GM18870 (cell line): ENCODE measurements around the gene TCF12.

Source experiments
- ATAC-seq: cut with Tn5 transposase; IDR thresholded peaks from one replicate; pipeline ENCODE4 v1.9.1; 2021; ENCODE audit warnings: moderate library complexity; ENCODE audit not compliant: unreplicated experiment

Gene TCF12

DNA sequence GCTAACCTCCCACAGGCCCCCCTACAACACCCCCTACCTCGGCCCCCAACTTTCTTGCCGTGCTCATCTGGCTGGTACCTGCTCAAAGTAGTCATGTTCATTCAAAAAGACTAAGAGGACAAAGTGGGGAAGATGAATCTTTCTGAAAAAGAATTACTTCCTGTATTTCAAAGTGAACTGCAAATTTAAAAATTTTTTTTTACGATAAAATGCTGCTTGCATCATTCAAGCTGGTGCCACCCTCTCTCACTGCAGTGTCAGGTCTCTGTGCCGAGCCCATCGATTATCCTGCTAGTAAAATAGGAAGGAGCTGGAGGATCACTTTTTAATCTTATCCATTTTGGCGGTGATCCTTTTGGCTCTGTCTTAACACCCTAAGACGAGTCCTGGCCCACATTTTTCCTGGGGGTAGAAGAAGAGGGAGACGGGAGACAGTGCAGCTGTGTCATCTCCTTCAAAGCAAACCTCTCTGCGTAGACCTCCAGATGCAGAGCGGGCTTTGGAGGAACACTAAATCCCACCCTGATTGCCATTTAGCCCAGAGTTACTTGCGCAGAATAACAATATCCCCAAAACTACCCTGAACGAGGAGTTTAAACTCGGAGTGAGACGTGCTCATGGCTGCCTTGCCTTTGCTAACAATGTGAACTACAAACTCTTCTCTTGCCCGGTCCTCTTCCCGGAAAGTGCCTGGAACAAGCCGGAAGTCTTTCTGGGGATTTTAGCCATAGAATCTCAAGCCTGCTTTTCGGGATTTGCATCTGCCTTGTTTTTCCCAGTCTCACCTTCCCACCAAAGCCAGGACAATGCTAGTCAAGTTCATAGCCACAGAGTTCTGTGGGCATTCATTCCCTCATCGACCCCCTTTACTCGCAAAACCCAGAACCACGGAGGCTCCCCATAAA is 391.7 kb downstream of the TCF12 start:
- no peak for ATAC-seq

DNA sequence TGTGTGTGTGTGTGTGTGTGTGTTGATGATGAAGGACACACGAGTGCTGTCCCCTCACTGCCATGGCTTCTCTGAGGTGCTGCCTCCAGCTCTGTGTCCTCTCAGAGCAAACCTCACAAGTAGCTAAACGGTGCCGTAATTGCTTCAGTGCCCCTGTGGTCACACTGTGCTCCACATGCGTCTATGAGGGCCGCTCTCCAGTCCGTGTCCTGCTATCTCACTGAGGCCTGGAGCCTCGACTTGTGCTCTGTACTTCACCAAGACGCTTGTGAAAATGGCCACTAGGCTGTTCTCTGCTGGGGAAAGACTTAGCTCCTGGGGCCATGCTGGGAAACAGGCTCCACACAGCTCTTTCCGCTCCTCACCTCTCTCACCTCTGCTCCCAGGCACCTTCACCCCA is 392.4 kb downstream of the TCF12 start:
- ATAC-seq: no peak

DNA sequence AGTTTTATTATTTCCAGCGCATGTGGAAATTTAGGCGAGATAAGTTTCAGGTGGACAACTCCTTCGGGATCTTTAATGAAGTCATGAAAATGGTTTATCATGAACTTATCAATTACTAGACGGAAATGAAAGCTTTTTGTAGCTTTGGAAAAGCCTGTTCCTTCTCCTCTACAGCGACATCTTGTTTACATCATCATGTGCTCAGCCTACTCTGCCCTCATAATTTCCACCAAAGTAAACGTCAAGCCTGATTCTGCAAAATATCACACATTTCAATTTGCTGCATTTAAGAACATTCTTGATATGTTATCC is 393.5 kb downstream of the TCF12 start:
- ATAC-seq: no peak

DNA sequence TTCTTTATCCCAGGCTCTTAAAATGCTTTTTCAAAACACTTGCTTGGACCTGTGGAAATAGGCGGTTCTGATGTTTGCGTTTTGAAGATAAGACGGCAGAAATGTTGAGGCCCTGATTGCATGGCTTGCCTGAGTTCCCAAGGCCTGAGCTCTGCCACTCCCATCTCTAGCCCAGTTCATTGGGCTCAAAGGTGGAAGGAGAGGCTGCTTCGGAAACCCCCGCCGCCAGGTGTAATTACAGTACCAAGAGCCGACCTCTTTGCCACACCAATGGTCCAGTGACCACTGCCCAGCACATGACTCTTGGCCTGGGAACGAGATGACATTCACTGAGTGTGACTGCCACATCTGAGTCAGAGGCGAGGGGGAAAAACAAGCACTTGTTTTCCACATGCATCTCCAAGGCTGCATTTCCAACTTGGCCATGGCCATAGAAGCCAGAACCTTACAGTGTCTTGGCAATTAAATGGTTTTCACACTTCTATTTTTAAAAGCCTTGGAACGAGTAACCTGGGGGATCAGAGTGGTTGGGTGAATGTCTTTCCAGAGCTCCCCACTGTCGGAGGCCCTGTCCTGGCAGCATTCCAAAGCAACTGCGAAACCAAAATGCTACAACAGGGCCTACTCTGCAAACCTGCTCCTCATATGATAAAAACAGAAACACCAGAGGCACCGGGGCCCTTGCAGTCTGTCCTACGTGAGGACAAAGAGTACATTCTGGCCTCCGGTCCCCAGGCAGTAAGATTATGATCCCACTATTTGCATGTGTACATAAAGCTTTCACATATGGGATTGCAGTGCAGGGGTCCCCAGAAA is 394.1 kb downstream of the TCF12 start:
- ATAC-seq: no peak

DNA sequence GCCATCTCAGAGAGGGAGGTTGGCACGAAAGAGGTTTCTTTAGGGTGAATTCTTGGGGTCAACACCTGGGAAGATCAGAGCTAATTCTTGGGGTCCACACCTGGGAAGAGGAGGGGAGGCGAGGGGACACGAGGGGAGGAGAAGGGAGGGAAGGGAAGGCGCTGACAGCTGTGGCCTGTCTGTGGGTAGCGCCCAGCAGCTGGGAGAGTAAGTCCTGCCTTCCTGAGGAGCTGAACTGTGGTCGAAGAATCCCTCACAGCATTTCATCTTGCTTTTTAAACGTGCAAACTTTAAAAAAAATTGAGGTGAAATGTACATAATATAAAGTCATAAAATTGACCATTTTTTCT is 394.7 kb downstream of the TCF12 start:
- no peak for ATAC-seq

DNA sequence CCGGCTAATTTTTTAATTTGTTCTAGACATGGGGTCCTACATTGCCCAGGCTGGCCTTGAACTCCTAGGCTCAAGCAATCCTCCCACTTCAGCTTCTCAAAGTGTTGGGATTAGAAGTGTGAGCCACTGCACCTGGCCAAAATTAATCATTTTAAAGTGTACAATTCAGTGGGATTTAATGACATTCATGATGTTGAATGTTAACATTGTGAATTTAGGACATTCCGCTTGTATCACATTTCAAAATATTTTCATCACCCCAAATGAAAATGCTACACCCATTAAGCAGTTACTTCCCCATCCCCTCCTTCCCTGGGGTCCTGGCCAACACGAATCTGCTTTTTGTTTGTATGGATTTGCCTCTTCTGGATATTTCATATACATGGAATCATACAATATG is 395.8 kb downstream of the TCF12 start:
- no peak for ATAC-seq

DNA sequence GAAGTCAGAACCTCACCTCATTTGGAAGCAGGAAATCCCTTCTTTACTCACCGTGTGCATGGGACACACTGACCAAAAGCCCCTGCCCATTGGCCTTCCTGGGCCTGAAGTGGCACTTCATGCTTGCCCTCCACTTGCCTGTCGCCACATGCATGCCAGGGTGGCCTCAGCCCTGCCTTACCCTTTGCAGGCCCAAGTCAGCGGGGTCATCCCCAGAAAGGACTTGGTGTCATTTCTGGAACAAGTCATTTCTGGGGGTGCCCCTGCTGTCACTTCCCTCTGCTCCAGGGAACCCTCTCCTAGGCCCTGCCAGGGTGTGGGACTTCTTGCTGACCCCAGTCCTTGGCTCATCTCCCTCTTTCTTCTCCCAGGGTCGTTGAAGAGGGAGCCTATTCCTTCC is 398.0 kb downstream of the TCF12 start:
- no peak for ATAC-seq

DNA sequence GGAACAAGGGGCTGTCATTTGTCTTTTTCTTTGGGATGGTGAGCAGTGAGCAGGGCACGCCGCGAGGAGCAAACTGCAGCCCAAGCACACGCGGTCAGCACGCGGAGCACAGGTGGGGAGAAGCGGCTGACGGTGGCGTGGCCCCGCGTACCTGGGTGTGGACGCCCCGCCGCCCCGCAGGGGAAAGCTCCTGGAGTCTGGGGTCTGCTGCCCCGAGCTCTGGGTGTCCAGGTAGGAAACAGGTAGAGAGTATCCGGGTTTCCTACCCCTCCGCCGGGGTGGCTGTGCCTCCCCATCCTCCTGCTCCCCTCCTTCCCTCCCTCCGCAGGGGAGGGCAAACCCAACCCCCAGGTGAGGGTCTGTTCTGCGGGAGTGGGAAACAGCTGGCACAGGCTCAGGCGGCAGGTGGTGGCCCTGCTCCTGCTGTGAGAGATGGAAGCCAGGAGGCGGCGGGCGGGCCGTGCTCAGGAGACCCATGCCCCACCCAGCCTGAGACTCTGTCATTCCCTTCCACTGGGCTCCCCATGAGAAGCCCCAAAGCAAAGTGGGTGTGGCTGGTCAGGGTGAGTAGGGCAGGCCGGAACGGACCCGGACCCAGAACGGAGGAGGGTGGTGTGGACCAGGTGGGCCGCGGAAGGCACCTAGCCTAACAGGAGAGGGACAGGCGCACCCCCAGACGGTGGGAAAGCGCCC is 400.9 kb downstream of the TCF12 start:
- no peak for ATAC-seq

DNA sequence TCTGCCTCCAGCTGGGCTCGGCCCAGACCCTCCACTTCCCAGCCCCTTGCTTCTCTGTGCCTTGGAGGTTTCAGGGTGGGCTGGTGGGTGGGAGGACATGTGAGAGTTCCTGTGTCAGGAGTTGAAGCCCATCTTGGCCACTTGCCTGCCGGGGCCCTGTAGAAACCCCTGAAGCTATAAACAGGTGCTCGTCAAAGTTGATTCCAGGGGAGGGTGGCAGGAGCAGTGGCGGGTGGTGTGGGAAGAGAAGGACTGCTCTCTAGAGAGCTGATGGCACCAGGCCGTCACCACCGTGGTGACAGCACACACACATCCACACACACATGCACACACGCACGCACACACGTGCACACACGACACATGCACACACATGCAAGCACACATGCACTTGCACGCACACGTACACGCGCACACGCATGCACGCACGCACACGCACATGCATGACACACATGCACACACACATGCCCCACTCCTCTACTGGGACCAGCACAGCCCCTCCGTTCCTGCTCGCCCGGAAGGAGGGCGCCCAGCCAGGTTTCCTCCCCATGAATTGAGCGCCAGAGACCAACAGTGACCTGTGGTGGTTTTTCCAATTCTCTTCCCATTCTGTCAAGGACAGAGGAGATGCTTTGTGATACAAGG is 401.6 kb downstream of the TCF12 start:
- no peak for ATAC-seq

DNA sequence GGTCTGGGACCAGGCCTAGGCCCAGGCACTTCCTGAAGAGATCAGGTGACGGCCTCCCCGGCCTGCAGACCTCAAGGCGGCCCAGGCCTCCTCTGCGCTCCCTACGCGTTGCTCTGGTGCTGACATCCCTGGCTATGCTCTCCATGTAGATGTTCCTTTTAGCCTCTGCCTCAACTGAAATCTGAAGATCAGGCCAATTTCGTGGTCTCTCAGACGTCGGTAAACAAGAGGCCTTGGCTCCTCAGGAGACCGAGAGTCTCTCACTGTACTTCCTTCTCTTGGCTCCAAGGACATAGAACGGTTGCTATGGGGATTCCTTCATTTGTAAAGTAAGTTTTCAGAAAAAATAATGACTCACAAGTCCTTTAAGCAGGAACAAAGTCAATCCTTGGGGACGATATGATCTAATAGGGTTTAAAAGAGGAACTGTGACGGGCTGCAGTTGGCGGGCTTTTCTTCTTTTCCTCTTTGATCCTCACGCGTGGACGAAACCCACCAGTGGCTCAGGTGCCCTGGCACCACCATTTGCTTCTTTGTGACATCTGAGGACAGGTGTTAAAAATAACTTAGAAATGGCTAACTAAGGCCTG is 402.3 kb downstream of the TCF12 start:
- no peak for ATAC-seq

DNA sequence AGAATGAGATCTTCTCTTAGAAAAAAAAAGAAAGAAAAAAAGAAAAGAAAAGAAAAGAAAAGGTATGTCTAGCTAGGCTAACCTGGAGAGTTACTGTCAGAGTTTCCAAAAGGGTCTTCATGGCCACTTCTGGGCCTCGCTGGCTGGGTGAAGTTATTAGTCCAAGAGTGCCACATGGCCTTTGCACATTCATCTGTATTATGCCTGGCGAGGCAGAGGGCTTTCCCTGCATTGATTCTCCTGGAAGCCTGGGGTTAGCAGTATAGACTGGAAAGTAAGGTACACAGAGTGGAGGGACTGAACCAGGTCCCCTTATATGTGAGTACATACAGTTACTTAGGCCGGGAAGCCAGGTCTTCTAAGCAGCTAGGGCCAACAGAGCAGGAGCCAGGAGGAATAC is 403.0 kb downstream of the TCF12 start:
- no peak for ATAC-seq

DNA sequence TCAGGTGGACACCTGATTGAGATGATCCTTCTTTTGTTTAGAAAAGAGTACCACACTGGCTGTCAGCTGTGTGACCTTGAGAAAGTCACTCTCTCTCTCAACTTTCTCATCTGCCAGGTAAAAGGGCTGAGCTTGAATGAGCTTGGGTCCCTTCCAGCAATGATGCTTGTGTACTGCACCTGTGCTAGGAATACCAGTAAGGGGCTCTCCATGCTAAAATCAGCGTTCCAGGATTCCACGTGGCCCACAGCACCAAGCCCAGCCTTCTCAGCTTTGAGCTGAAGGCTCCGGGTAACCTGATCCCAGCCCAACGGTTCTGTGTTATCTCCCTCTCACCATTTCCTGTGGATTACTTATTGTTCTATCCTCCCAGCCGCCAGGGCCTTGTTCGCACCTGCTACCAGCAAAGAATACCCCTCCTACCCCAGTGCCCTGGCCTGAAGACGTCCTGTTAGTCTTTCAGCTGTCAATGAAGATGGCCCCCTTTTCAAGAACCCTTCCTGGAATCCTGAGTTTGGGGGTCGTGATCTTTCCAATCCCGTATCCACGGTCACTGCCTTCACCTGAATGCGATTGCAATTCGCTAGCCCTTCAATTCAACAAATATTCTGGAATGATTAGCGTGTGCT is 403.6 kb downstream of the TCF12 start:
- ATAC-seq: no peak

DNA sequence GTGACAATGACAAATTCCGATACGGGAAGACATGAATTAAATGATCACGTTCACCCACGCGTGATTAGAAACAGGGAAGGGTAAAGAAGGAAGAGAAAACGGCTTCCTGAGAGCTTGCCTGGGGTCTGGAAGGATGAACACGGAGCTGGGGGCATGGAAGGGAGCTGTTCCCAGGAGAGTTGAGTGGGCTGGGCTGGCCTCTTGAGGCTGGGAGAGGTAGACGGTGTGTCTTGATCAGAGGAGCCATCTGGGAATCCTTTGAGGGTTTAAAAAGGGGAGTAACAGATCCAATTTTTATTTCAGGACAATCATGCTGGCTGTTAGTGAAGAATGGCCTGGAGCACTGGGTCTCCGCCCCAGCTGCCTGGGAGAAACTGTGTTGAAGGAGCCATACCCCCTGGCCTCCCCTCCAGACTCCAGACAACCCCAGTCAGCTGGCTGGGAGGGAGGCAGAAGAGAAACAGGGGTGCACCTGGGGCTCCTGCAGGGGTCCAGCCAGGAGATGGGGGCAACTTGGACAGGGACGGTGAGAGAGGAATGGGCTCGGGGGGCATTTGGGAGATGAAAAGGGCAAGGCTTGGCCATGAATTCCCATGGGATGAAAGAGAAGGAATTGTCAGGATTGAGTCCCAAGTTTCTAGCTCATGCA is 404.3 kb downstream of the TCF12 start:
- no peak for ATAC-seq

DNA sequence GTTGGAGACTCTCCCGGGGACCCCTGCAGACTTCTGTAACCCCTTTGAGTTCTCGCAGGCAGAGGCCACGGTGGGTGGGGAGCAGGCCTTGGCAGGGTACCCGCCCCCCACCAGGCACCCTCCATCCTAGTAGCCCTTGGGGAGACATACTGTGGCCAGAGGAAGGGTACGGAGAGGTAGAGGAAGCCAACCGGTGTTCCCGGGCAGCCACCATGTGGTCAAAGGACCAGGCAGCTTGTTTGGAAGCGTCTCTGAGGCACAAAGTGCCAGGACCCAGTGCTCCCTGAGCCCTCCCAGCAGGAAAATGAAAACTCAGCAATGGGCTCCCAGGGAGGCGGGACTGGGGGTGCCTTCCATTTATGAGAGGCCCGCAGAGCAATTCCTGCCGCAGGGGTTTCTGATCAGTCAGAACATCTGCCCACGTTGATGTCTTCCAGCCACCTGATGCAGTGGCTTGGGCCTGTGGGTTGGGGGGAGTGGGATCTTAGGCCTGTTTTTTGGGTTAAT is 404.9 kb downstream of the TCF12 start:
- no peak for ATAC-seq

DNA sequence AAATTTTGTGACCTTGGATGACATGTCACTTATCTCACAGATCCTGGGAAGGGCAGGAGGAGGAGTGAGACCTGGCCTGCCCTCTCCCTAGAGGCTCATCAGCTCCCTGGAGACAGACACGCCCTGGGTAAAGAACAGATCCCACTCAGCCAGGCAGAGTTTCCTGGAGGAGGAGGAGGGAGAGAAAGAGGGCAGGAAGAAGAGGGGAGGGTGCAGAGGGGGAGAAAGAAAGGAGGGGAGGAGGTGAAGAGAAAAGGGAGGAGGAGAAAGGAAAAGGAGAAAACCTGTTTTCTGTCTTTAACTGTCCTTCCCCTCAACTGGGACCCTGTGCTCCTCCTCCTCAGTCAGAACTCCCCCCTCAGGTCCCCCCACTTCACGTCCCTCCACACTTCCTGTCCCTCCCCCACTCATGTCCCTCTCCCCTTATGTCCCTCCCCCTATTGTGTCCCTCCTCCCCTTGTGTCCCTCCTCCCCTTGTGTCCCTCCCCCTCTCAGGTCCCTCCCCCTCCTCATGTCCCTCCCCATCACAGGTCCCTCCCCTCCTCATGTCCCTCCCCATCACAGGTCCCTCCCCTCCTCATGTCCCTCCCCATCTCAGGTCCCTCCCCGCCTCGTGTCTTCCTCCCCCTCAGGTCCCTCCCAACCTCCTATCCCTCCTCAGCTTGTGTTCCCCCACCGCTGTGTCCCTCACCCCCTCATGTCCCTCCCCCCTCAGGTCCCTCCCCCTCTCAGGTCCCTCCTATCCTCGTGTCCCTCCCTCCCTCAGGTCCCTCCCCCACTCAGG is 405.6 kb downstream of the TCF12 start:
- ATAC-seq: no peak

DNA sequence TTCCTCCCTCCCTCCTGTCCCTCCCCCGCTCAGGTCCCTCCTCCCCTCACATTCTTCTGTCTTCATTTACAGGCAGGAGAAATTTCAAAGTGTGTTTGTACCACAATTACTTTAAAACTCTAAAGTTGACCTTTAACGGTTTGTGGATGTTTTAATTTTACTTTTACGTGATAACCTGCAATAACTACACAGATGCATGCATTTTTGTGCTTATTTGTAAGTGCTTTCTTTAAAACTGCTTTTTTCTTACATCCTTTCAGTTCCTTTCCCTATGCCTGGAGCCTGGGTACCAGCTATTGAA is 406.1 kb downstream of the TCF12 start:
- no peak for ATAC-seq

DNA sequence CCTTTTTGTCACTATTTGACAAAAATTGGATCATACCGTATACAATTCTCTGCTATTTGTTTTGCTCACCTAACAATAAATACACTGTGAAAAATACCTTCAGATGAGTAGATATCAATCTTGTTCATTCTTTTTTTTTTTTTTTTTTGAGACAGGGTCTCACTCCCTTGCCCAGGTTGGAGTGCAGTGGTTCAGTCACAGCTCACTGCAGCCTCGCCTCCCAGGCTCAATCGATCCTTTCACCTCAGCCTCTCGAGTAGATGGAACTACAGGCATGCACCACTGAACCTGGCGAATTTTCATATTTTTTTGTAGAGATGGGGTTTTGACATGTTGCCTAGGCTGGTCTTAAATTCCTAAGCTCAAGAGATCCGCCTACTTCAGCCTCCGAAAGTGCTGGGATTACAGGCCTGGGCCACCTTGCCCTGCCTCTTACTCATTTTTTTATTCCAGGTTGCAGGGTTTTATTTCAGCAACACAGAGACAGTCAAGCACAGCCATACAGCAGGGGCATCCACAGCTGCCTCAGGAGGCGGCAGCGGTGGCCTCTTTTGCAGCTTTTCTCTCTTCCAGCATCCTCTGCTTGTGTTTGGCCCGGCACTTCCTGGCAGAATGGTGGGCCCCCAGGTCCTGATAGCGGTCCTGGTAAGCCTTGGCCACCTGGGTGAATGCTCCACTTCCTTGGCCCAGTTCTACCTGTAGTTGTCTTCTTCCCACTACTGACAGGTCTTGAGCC is 406.7 kb downstream of the TCF12 start:
- no peak for ATAC-seq

DNA sequence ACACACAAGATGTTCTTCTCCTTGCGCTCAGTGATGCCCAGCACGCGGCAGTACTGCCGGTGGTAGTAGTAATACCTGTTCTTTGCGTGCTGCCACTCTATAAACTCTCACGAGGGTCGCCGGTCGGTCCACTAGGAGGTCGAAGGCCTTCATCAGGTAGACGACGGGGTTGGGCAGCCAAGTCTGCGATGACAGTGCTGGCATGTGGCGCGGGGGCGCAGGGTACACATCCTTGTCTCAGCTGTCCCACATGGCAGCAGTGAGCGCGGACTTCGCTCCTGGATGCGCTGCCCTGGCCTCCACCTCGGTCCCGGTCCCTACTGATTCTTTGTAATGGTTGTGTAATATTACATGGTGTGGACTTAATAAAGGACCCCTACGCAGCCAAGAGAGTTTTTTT is 407.8 kb downstream of the TCF12 start:
- no peak for ATAC-seq
